Measurements from ENCODE around the gene FBXO44.

The FBXO44 gene

DNA sequence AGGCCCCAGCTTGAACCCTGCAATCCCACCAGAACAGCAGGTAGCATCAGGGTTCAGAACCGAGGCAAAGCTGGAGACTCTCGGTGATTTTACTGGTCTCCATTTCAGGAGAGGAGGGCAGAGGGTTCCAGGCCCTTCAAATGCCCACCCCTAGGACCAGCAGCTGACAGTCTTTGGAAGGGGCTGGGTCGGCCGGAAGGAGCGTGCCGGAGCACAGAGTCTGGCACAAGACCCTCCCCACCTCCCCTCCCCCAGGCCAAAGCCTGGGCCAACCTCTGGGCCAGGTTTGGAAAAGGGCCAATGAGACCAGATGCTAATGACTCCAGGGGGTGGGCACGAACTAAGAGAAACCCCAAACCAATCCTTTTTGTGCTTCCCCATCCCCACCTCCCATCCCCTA lies 7.3 kb upstream of the FBXO44 start:
- no peak overlapping the region for H3K4me3 ChIP-seq (replicated peaks; ENCODE audit: insufficient read depth, low read length)
- H3K27ac ChIP-seq (replicated peaks), result no peak overlapping the region
- no peak for TF ChIP-seq GABPA (IDR thresholded peaks at IDR 0.05; ENCODE audit: low read depth)
- TF ChIP-seq POLR2AphosphoS5 (IDR thresholded peaks at IDR 0.05; ENCODE audit: low read depth), result no peak
- TF ChIP-seq SPI1 (IDR thresholded peaks at IDR 0.05; ENCODE audit: borderline replicate concordance, low read depth), result no peak
- TF ChIP-seq, protein P1, sequence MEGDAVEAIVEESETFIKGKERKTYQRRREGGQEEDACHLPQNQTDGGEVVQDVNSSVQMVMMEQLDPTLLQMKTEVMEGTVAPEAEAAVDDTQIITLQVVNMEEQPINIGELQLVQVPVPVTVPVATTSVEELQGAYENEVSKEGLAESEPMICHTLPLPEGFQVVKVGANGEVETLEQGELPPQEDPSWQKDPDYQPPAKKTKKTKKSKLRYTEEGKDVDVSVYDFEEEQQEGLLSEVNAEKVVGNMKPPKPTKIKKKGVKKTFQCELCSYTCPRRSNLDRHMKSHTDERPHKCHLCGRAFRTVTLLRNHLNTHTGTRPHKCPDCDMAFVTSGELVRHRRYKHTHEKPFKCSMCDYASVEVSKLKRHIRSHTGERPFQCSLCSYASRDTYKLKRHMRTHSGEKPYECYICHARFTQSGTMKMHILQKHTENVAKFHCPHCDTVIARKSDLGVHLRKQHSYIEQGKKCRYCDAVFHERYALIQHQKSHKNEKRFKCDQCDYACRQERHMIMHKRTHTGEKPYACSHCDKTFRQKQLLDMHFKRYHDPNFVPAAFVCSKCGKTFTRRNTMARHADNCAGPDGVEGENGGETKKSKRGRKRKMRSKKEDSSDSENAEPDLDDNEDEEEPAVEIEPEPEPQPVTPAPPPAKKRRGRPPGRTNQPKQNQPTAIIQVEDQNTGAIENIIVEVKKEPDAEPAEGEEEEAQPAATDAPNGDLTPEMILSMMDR (IDR thresholded peaks at IDR 0.05; ENCODE audit: insufficient read depth, low read length), result no peak
- TF ChIP-seq, protein P2, sequence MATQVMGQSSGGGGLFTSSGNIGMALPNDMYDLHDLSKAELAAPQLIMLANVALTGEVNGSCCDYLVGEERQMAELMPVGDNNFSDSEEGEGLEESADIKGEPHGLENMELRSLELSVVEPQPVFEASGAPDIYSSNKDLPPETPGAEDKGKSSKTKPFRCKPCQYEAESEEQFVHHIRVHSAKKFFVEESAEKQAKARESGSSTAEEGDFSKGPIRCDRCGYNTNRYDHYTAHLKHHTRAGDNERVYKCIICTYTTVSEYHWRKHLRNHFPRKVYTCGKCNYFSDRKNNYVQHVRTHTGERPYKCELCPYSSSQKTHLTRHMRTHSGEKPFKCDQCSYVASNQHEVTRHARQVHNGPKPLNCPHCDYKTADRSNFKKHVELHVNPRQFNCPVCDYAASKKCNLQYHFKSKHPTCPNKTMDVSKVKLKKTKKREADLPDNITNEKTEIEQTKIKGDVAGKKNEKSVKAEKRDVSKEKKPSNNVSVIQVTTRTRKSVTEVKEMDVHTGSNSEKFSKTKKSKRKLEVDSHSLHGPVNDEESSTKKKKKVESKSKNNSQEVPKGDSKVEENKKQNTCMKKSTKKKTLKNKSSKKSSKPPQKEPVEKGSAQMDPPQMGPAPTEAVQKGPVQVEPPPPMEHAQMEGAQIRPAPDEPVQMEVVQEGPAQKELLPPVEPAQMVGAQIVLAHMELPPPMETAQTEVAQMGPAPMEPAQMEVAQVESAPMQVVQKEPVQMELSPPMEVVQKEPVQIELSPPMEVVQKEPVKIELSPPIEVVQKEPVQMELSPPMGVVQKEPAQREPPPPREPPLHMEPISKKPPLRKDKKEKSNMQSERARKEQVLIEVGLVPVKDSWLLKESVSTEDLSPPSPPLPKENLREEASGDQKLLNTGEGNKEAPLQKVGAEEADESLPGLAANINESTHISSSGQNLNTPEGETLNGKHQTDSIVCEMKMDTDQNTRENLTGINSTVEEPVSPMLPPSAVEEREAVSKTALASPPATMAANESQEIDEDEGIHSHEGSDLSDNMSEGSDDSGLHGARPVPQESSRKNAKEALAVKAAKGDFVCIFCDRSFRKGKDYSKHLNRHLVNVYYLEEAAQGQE (IDR thresholded peaks at IDR 0.05; ENCODE audit: insufficient replicate concordance, low read depth), result no peak
- no peaks in the 10 kb centered on the region for H3K27me3 ChIP-seq (ENCODE audit: insufficient read depth, poor library complexity, severe bottlenecking)
- no peak for DNase-seq (ENCODE audit: low read depth in 1 of 2, low spot score in 1 of 2)

GRCh38 chr1:11648039-11648438 lies 6.6 kb upstream of the FBXO44 start:
- no peak overlapping the region for H3K4me3 ChIP-seq (replicated peaks; ENCODE audit: insufficient read depth, low read length)
- DNase-seq (ENCODE audit: low read depth in 1 of 2, low spot score in 1 of 2), result no peak
- no peaks in the 10 kb centered on the region for H3K27me3 ChIP-seq (ENCODE audit: insufficient read depth, poor library complexity, severe bottlenecking)
- TF ChIP-seq POLR2AphosphoS5 (IDR thresholded peaks at IDR 0.05; ENCODE audit: low read depth) (no peak), SPI1 (IDR thresholded peaks at IDR 0.05; ENCODE audit: borderline replicate concordance, low read depth) (no peak), GABPA (IDR thresholded peaks at IDR 0.05; ENCODE audit: low read depth) (no peak)
- TF ChIP-seq, protein P2 (IDR thresholded peaks at IDR 0.05; ENCODE audit: insufficient replicate concordance, low read depth), result no peak
- TF ChIP-seq, protein P1 (IDR thresholded peaks at IDR 0.05; ENCODE audit: insufficient read depth, low read length), result no peak
- H3K27ac ChIP-seq (replicated peaks), result no peak overlapping the region

DNA sequence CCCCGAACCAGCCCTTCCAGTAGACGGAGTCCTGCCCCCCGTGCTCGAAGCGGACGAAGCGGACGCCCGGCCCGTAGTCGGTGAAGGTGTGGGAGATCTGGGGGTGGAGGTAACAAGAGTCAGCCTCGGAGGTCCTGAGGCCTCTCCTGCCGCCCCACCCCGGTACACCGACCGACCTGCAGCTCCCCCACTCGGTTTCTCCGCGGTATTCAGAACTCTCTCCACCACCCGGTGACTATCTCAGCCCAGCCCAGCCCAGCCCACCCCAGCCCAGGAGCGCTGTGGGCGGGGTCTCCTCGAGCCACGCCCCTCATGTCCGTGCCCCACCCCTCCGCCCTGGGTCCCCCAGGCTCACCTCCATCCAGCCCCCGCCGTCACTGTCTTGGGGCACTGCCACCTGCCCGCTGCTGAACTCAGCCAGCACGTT lies 5.9 kb upstream of the FBXO44 start:
- Histone ChIP-seq H3K4me3 (replicated peaks; ENCODE audit: insufficient read depth, low read length) (no peak overlapping the region), H3K27ac (replicated peaks) (no peak overlapping the region), H3K27me3 (ENCODE audit: insufficient read depth, poor library complexity, severe bottlenecking) (no peaks in the 10 kb centered on the region)
- TF ChIP-seq, protein P2 (IDR thresholded peaks at IDR 0.05; ENCODE audit: insufficient replicate concordance, low read depth), result no peak
- no peak for TF ChIP-seq SPI1 (IDR thresholded peaks at IDR 0.05; ENCODE audit: borderline replicate concordance, low read depth)
- TF ChIP-seq, protein P1 (IDR thresholded peaks at IDR 0.05; ENCODE audit: insufficient read depth, low read length), result no peak
- no peak for TF ChIP-seq POLR2AphosphoS5 (IDR thresholded peaks at IDR 0.05; ENCODE audit: low read depth)
- no peak for TF ChIP-seq GABPA (IDR thresholded peaks at IDR 0.05; ENCODE audit: low read depth)
- DNase-seq (ENCODE audit: low read depth in 1 of 2, low spot score in 1 of 2), result no peak

Measured in HL-60 (cell line).